SH-SY5Y (cell line): Measurements from ENCODE around the gene DAB1.

ENCODE experiments used
- GATA2 ChIP-seq: IDR thresholded peaks from 2 replicates; pipeline ENCODE4 v1.6.1; 2011; ENCODE audit warnings: mild to moderate bottlenecking, low read depth, low read length
- GATA3 ChIP-seq: IDR thresholded peaks from 2 replicates; pipeline ENCODE4 v1.6.1; 2011; ENCODE audit warnings: low read depth, mild to moderate bottlenecking, low read length, moderate library complexity

Gene DAB1

DNA sequence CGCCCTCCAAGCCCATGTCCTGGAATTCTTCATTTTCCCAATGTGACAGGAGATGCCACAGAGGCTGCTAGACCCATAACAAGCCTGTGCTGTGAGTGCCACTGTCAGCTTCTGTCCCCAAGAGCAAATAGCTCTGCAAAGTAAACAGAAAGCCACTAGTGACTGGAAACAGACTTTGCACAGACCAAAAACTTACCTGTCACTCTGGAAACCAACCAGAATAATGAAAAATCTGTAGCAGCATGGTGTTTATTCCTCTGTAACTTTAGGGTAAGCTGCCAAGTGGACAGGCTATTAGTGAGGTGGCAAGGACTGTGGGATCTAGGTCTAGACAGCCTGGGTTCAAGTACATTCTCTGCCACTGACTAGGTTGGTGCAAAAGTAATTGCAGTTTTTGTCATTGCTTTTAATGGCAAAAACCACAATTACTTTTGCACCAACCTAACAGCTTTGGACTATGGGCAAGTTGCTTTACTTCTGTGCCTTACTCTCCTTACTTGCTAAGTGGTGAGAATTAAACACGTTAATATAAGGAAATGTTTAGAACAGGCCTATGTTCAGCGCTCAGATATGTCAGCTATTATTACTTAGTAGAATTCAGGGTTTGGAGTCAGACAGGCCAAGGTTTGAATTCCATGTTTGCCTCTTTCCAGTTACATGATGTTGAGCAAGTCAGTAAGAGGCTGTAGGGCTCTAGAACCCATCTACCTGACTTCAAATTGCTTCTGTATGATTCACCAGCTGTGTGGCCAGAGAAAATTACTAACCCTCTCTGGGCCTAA is 457.8 kb downstream of the DAB1 start, which contains the start of gene C8B:
Gene C8B, minus strand, starts transcription at position 100 of the 782 bp plus-strand sequence. Its CDS starts 67 bp downstream, at position 33.
- TF ChIP-seq GATA3: no peak

DNA sequence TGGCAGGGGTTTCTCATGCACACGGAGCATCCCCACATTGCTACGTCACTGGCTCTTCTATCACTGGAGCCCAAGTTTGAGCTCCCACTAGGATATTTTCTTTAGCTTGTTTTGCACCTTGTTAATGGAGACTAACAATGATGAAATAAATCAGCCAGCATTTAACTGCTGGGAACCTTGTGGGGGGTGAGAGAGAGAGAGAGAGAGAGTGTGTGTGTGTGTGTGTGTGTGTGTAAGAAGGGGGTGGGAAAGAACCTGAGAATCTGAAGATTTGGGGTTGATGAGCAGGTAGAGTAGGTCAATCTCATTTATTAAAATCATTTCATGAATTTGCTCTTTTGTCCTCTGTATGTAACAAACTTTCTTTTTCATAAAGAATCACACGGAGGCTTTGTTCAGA is 458.7 kb downstream of the DAB1 start:
- no peak for TF ChIP-seq GATA3
- TF ChIP-seq GATA2: no peak

DNA sequence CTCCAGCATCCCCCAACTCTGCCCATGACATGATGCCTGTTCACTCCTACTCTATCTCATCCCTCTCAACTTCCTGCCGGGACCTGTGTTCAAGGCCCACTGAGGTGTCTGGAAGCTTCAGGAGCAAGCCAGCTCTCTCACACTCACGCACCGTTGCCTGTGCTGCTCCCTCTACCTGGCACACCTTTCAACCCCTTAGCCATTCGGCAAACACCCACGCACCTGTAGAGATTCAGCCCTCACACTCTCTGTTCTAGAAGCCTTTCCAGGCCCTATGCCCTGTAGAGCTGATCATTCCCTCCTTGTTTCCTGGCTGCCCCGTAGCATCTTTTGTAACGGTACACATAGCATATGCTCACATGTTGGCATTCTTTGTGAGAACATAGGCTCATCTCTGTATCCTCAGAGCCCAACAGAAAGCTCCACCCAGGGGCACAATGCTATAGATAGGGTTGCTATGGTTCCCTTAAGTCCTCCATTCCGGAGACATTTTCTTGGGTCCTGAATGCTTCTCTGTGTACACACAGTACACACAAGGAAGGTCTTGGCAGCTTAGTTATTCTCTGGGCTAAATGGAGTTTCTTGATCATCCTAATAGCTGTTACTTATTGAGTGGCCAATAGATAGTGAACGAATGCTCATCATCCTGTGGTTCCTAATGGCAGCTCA is 459.4 kb downstream of the DAB1 start:
- TF ChIP-seq GATA2: no peak
- no peak for TF ChIP-seq GATA3

DNA sequence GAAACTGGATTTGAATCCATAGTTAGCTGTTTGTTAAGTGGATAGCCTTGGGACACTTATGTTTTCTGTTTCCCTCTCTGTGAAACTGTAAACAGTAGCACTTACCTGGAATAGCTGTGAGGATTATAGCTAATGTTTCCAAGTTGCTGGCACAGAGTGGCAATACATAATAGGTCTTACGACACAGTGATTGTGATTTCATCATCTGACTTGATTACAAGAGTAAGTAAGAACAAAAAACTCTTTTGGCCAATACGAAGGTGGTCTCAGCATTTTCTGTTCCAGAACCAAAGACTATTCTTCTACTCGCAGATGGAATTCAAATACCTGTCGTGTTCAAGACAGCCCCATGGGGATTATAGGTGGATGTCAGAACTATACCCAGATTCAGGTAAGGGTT is 460.2 kb downstream of the DAB1 start:
- no peak for TF ChIP-seq GATA3
- TF ChIP-seq GATA2: no peak

GRCh38 chr1:56961426-56961825 is 462.4 kb downstream of the DAB1 start:
- no peak for TF ChIP-seq GATA2
- TF ChIP-seq GATA3: no peak

GRCh38 chr1:56958526-56958925 is 465.3 kb downstream of the DAB1 start:
- TF ChIP-seq GATA3 (no peak), GATA2 (peak; percentile 28; the same call in 1 of the 2 replicates)

DNA sequence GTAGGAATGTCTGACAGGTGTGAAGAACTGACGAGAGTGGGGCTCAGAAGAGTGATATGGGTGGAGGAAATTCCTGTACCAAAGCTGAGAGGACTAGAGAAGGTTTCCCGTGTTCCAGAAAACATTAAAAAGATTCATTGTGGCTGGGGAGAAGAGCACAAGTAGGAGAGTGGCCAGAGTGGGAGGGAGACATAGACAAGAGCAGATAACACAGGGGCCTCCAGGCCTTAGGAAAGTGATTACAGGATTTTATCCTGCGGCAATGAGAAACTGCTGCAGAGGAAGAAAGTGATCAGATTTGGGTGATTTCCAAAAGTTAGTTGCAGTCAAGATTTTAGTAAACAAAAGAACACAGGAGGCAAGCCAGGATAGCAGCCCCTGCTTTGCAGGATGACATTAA is 465.9 kb downstream of the DAB1 start:
- TF ChIP-seq GATA3 (no peak), GATA2 (peak; percentile 36; the same call in 1 of the 2 replicates)

GRCh38 chr1:56954664-56955063 is 469.2 kb downstream of the DAB1 start:
- no peak for TF ChIP-seq GATA2
- TF ChIP-seq GATA3: no peak

GRCh38 chr1:56953386-56953785 is 470.5 kb downstream of the DAB1 start:
- no peak for TF ChIP-seq GATA2
- TF ChIP-seq GATA3: no peak

GRCh38 chr1:56952501-56952900 is 471.4 kb downstream of the DAB1 start:
- TF ChIP-seq GATA2 (no peak), GATA3 (no peak)

DNA sequence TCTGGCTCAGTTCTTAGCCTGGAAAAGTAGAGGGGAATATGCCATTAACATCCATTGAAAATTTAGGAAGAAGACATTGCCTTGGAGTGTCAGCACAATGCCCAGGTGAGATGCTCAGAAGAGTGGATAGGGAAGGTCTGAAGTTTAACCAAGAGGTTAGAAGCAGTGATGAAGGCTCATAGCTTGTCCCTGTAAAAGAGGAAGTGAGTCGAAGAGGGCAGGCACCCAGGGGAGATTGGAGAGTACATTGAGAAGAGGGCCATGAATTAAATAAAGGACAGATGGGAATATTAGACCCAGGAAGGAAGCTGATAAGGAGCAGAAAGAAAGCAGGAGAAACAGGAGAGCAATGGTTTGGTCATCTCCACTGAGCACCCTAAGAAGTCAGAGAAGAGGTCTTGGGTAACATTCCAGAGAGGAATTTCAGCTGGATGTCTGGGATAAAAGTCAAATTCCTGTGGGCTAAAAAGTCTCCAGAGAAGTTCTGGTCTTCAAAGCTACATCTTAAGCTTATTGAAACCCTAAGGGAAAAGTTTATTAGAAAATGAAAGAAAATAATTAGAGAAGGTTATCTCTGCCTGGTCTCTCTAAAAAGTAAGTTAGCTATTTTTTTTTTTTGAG is 475.3 kb downstream of the DAB1 start:
- no peak for TF ChIP-seq GATA2
- TF ChIP-seq GATA3: no peak
